DND-41 (cell line): ENCODE measurements around the gene APIP.

ENCODE experiments used
- EZH2 ChIP-seq: IDR thresholded peaks from 3 replicates; pipeline ENCODE4 v1.6.1; 2012; ENCODE audit warnings: borderline replicate concordance, low read depth, mild to moderate bottlenecking, moderate library complexity, low read length, inconsistent platforms; ENCODE audit not compliant: severe bottlenecking
- TF ChIP-seq, protein P1 (sequence below): IDR thresholded peaks from 2 replicates; pipeline ENCODE4 v1.5.1; 2012; ENCODE audit warnings: borderline replicate concordance, low read length, moderate library complexity, mild to moderate bottlenecking; ENCODE audit not compliant: poor library complexity, severe bottlenecking; ENCODE audit errors: extremely low read depth

- TF ChIP-seq, protein P1, sequence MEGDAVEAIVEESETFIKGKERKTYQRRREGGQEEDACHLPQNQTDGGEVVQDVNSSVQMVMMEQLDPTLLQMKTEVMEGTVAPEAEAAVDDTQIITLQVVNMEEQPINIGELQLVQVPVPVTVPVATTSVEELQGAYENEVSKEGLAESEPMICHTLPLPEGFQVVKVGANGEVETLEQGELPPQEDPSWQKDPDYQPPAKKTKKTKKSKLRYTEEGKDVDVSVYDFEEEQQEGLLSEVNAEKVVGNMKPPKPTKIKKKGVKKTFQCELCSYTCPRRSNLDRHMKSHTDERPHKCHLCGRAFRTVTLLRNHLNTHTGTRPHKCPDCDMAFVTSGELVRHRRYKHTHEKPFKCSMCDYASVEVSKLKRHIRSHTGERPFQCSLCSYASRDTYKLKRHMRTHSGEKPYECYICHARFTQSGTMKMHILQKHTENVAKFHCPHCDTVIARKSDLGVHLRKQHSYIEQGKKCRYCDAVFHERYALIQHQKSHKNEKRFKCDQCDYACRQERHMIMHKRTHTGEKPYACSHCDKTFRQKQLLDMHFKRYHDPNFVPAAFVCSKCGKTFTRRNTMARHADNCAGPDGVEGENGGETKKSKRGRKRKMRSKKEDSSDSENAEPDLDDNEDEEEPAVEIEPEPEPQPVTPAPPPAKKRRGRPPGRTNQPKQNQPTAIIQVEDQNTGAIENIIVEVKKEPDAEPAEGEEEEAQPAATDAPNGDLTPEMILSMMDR: no peak
- no peak for TF ChIP-seq EZH2
Observed at GRCh38 chr11:34916015-34916842, at the start of gene APIP, which contains the start of gene PDHX.
